Fibroblast of pulmonary artery (primary cell): Measurements from ENCODE around the gene SDCBP2.

Experiments used
- DNase-seq: peaks from one replicate; pipeline ENCODE4 v3.0.0-alpha.2; 2010; ENCODE audit warnings: low read depth
- H3K4me3 ChIP-seq: replicated peaks from 2 replicates; pipeline ENCODE4 v1.5.1; 2011; ENCODE audit warnings: low read depth, mild to moderate bottlenecking, control low read depth, low read length, moderate library complexity
- CTCF ChIP-seq: IDR thresholded peaks from 2 replicates; pipeline ENCODE4 v1.5.1; 2011; ENCODE audit warnings: mild to moderate bottlenecking, control low read depth, low read length, inconsistent platforms; ENCODE audit errors: missing control alignments

SDCBP2 gene

GRCh38 chr20:1334761-1335160 is 5.8 kb upstream of the SDCBP2 start:
- no peak for DNase-seq
- peak; percentile 20 for TF ChIP-seq CTCF
- no peak overlapping the region for H3K4me3 ChIP-seq

DNA sequence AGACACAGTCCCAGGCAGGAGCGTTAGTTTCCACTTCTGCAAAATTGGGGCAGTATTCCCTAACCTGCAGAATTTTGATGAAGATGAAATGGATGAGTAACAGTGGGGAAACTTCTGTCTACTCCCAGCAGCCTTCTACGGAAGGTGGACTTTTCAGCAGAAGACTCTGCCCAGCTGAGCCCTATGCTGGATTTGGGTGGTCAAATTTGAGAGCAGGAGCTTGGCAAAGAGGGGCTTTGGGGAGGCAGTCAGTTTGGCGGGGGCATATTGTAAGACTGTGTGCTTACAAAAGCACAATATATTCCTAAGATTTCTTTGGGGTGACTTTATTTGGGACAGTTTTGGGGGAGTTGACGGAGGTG is 5.4 kb upstream of the SDCBP2 start:
- H3K4me3 ChIP-seq: no peak overlapping the region
- no peak for TF ChIP-seq CTCF
- DNase-seq: no peak

DNA sequence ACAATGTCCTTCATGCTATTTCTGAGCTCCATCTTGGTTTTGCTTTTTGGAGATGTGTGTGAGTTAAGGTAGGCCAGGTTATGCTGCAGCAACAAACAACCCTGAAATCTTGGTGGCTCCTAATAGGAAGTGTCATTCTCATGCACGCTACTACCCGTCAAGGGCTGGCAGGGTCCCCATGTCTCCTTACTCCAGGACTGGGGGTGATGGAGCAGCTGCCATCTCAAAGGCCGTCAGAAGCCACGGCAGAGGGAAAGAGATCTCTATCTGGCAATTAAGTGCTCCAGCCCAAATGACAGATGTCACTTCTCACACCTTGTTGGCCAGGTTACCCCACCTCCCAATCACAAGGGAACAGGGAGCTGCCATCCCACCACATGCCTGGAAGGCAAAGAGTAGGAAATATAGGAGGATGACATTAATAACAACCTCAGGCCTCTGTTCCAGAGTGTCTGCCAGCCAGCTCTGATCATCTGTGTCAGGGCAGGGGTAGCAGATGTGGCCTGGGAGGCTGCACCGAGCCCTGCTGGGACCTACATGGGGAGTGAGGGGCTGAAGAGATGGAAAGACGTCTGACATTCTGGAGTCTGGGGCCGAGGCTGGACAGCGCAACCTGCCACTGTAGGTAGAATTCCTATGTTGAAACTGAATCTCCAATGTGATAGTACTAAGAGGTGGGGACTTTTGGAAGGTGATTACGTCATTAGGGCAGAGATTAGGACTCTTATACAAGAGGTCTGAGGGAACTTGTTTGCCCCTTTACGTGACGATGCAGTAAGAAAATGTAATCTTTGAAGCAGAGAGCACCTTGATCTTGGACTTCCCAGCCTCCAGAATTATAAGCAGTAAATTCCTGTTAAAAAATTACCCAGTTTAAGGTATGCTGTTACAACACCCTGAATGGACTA is 4.8 kb upstream of the SDCBP2 start:
- no peak for DNase-seq
- no peak overlapping the region for H3K4me3 ChIP-seq
- TF ChIP-seq CTCF: no peak

DNA sequence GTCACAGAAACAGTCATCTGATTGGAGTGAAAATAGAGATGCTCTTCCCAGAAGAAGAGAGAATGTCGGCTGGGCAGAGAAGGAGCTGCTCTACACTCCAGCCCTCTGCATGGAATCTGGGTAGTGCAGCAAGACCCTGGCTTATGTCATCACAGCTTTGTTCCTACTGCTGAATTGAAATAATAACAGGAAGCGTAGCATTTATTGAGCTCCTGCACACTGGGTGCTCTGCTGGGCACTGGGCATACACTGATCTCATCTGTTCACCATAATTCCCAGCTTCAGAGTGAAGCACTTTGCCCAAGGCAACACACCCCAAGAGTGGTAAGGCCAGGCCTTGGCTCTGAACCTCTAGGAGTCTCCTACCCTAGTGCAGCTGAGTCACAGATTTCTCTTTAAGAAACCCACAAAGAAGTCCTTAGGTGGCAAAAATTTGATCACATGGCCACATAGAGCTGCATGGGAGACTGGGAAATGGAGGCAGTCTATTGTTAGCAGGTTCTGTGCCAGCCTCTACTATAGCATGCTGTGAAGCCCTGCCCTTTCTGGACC is 3.9 kb upstream of the SDCBP2 start:
- no peak for TF ChIP-seq CTCF
- no peak overlapping the region for H3K4me3 ChIP-seq
- DNase-seq: no peak

DNA sequence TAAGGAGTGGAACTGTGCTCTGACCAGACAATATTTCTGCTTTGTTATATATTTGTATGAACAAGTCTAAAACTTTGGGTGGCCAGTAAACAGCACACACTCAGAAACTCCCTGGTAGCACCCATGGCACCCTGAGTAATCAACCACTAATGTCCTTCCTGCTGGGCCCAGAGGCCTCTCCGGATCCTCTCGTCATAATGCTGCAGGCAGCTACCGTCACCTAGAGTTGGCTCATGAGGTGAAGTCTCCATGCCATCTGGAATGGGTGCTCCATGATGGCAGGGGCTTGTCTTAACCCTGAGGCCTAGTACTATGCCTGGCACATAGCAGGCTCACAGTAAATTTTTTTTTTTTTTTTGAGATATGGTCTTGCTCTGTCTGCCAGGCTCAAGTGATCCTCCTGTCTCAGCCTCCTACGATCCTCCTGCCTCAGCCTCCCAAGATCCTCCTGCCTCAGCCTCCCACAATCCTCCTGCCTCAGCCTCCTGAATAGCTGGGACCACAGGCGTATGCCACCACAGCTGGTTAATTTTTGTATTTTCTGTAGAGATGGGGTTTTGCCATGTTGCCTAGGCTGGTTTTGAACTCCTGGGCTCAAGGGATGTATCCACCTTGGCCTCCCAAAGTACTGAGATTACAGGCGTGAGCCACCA is 3.0 kb upstream of the SDCBP2 start:
- TF ChIP-seq CTCF: no peak
- DNase-seq: no peak
- H3K4me3 ChIP-seq: no peak overlapping the region

- no peak for DNase-seq
- H3K4me3 ChIP-seq: no peak overlapping the region
- TF ChIP-seq CTCF: no peak
These were observed 2.2 kb upstream of the SDCBP2 start for GRCh38 chr20:1331101-1331500.
